A549 (cell line): ENCODE data around the gene ARL3. TPM values are rescaled to one million over a fixed set of nuclear protein-coding genes. Genes with fewer than 3 reads are reported as not detected.
A peak's percentile ranks its signal among the peaks of the same experiment; 100 is the strongest.

Experiments
- ATAC-seq, 2 experiments: fragments of 200-7000 bp in 1 of 2; fragments of >200 bp in 1 of 2; cut with Nextera tagmentation in 1 of 2; cut with Tn5 transposase in 1 of 2; 3 replicates each; pipeline versions ENCODE4 v1.8.0 to v1.9.1; 2018 to 2020; ENCODE audit warnings: mild to moderate bottlenecking in 1 of 2, moderate library complexity in 1 of 2
- CTCF ChIA-PET: fragments of 300-600 bp; sonication (Branson Sonifier 250); formaldehyde crosslinking; extraction: SDS; loops from one replicate; lab custom pipeline; 2021; ENCODE audit warnings: antibody characterized with exemption, inconsistent platforms; lab: Yijun Ruan, JAX
- POLR2A ChIA-PET: fragments of 350-600 bp; formaldehyde crosslinking; extraction: SDS; loops from one replicate; lab custom pipeline; 2021; ENCODE audit warnings: antibody characterized with exemption, inconsistent platforms; lab: Yijun Ruan, JAX
- DNase-seq, 2 experiments: peaks; one replicate each; pipeline versions ENCODE4 v3.0.0 to v3.0.0-alpha.2; 2011 to 2016; ENCODE audit warnings: low read depth in 1 of 2, low spot score in 1 of 2
- FAIRE-seq: peaks from 2 replicates; lab custom pipeline; 2011; peaks lifted over from hg19 to GRCh38; lab: Jason Lieb, UNC
- H3K27ac ChIP-seq, 2 experiments: fragments of >200 bp; sonication (Bioruptor Twin); formaldehyde crosslinking; 3 replicates each; pipeline ENCODE4 v1.5.1; 2016 to 2017
- H3K4me1 ChIP-seq: fragments of >200 bp; sonication (Bioruptor Twin); formaldehyde crosslinking; 3 replicates; pipeline ENCODE4 v1.6.1; 2016
- H3K4me2 ChIP-seq: fragments of >200 bp; sonication (Bioruptor Twin); formaldehyde crosslinking; 3 replicates; pipeline ENCODE4 v1.6.1; 2016
- H3K4me3 ChIP-seq: fragments of >200 bp; sonication (Bioruptor Twin); formaldehyde crosslinking; 3 replicates; pipeline ENCODE4 v1.5.1; 2016
- H3K9me3 ChIP-seq: fragments of >200 bp; sonication (Bioruptor Twin); formaldehyde crosslinking; 3 replicates; pipeline ENCODE4 v1.6.1; 2016
- BCL3 ChIP-seq: fragments of >200 bp; sonication (Bioruptor Twin); formaldehyde crosslinking; IDR thresholded peaks from 3 replicates; pipeline ENCODE4 v1.6.1; 2016
- CBX2 ChIP-seq: fragments of 200-600 bp; sonication (generic); IDR thresholded peaks from 2 replicates; pipeline ENCODE4 v1.6.1; 2016; ENCODE audit warnings: low read depth, mild to moderate bottlenecking, borderline replicate concordance
- CBX8 ChIP-seq: fragments of 200-600 bp; sonication (generic); IDR thresholded peaks from 2 replicates; pipeline ENCODE4 v1.6.1; 2016
- CEBPB ChIP-seq, 2 experiments: fragments of >200 bp in 1 of 2; sonication (Bioruptor Twin) in 1 of 2; formaldehyde crosslinking in 1 of 2; IDR thresholded peaks; 2 replicates each; pipeline ENCODE4 v1.6.1; 2012 to 2016
- CHD4 ChIP-seq: fragments of 200-600 bp; sonication (generic); IDR thresholded peaks from 2 replicates; pipeline ENCODE4 v1.6.1; 2016; ENCODE audit warnings: antibody characterized with exemption, mild to moderate bottlenecking, borderline replicate concordance
- E2F6 ChIP-seq: IDR thresholded peaks from 2 replicates; pipeline ENCODE4 v1.6.1; 2012; ENCODE audit warnings: low read depth, borderline replicate concordance
- EHMT2 ChIP-seq: fragments of 200-600 bp; sonication (generic); IDR thresholded peaks from 2 replicates; pipeline ENCODE4 v1.6.1; 2016; ENCODE audit warnings: antibody characterized with exemption, low read depth, mild to moderate bottlenecking, moderate library complexity
- ELK1 ChIP-seq: fragments of 150-350 bp; IDR thresholded peaks from 2 replicates; pipeline ENCODE4 v1.6.1; 2014; ENCODE audit warnings: low read depth, mild to moderate bottlenecking, low read length
- EP300 ChIP-seq, 2 experiments: fragments of >200 bp; sonication (Bioruptor Twin); formaldehyde crosslinking; IDR thresholded peaks; 2 replicates in 1 of 2; 3 replicates in 1 of 2; pipeline ENCODE4 v1.6.1; 2016 to 2017
- ESRRA ChIP-seq: fragments of 150-350 bp; IDR thresholded peaks from 2 replicates; pipeline ENCODE4 v1.6.1; 2014; ENCODE audit warnings: mild to moderate bottlenecking, low read length, borderline replicate concordance
- FOSB ChIP-seq: fragments of 250-450 bp; sonication (Bioruptor Pico); IDR thresholded peaks from 2 replicates; pipeline ENCODE4 v1.5.0; 2020; ENCODE audit warnings: mild to moderate bottlenecking, moderate library complexity
- FOSL2 ChIP-seq, 2 experiments: fragments of 450-650 bp in 1 of 2; fragments of >200 bp in 1 of 2; sonication (Bioruptor Twin) in 1 of 2; formaldehyde crosslinking; IDR thresholded peaks; 2 replicates each; pipeline versions ENCODE4 v1.5.0 to v1.6.1; 2016 to 2020; ENCODE audit warnings: mild to moderate bottlenecking in 1 of 2, moderate library complexity in 1 of 2
- GATA3 ChIP-seq: IDR thresholded peaks from 2 replicates; pipeline ENCODE4 v1.6.1; 2012; ENCODE audit warnings: borderline replicate concordance
- HDAC2 ChIP-seq: fragments of 200-600 bp; sonication (generic); IDR thresholded peaks from 2 replicates; pipeline ENCODE4 v1.6.1; 2016
- HOXA7 ChIP-seq: fragments of 250-450 bp; sonication (Bioruptor Pico); IDR thresholded peaks from 2 replicates; pipeline ENCODE4 v1.5.0; 2020; ENCODE audit warnings: mild to moderate bottlenecking, moderate library complexity
- KDM1A ChIP-seq: fragments of 200-600 bp; sonication (generic); IDR thresholded peaks from 2 replicates; pipeline ENCODE4 v1.6.1; 2016; ENCODE audit warnings: low read depth, mild to moderate bottlenecking
- MAFK ChIP-seq: fragments of 450-650 bp; IDR thresholded peaks from 2 replicates; pipeline ENCODE4 v1.6.1; 2014; ENCODE audit not compliant: partially characterized antibody
- MAX ChIP-seq: IDR thresholded peaks from 2 replicates; pipeline ENCODE4 v1.6.1; 2012
- MAZ ChIP-seq: fragments of 150-350 bp; IDR thresholded peaks from 2 replicates; pipeline ENCODE4 v1.6.1; 2014; ENCODE audit warnings: antibody characterized with exemption, low read depth, low read length, borderline replicate concordance
- MYC ChIP-seq: IDR thresholded peaks from 2 replicates; pipeline ENCODE4 v1.6.1; 2012; ENCODE audit warnings: mild to moderate bottlenecking, inconsistent platforms, low read length, improper control_type of control experiment, borderline replicate concordance
- PHF8 ChIP-seq: fragments of 200-600 bp; sonication (generic); IDR thresholded peaks from 2 replicates; pipeline ENCODE4 v1.6.1; 2016; ENCODE audit warnings: low read depth, mild to moderate bottlenecking, antibody characterized with exemption, moderate library complexity, borderline replicate concordance
- POLR2A ChIP-seq: IDR thresholded peaks from 2 replicates; pipeline ENCODE4 v1.6.1; 2012; ENCODE audit warnings: mild to moderate bottlenecking, low read length
- POLR2AphosphoS2 ChIP-seq: conservative IDR thresholded peaks from 2 replicates; pipeline ENCODE4 v1.6.1; 2012; ENCODE audit warnings: low read length, improper control_type of control experiment, inconsistent platforms
- RARB ChIP-seq: fragments of 250-450 bp; sonication (Bioruptor Pico); IDR thresholded peaks from 2 replicates; pipeline ENCODE4 v1.8.0; 2021; ENCODE audit warnings: mild to moderate bottlenecking, moderate library complexity
- RCOR1 ChIP-seq: fragments of 150-350 bp; IDR thresholded peaks from 2 replicates; pipeline ENCODE4 v1.6.1; 2014; ENCODE audit warnings: antibody characterized with exemption, low read length, low read depth
- REST ChIP-seq: fragments of 200-600 bp; sonication (generic); IDR thresholded peaks from 2 replicates; pipeline ENCODE4 v1.6.1; 2016; ENCODE audit warnings: antibody characterized with exemption, mild to moderate bottlenecking, moderate library complexity
- RFX5 ChIP-seq: fragments of 450-650 bp; IDR thresholded peaks from 2 replicates; pipeline ENCODE4 v1.7.1; 2014; ENCODE audit warnings: antibody characterized with exemption, mild to moderate bottlenecking, moderate library complexity
- RNF2 ChIP-seq: fragments of 200-600 bp; sonication (generic); IDR thresholded peaks from 2 replicates; pipeline ENCODE4 v1.6.1; 2016; ENCODE audit warnings: low read depth, mild to moderate bottlenecking, antibody characterized with exemption, moderate library complexity, borderline replicate concordance
- USF2 ChIP-seq: fragments of 450-650 bp; IDR thresholded peaks from 2 replicates; pipeline ENCODE4 v1.6.1; 2014; ENCODE audit warnings: antibody characterized with exemption
- ZC3H11A ChIP-seq: fragments of 450-650 bp; IDR thresholded peaks from 2 replicates; pipeline ENCODE4 v1.6.1; 2014; ENCODE audit warnings: antibody characterized with exemption, mild to moderate bottlenecking
- ZFP36 ChIP-seq: fragments of 450-650 bp; IDR thresholded peaks from 2 replicates; pipeline ENCODE4 v1.6.1; 2014; ENCODE audit warnings: borderline replicate concordance; ENCODE audit not compliant: partially characterized antibody
- ZNF302 ChIP-seq: fragments of 250-450 bp; sonication (Bioruptor Pico); IDR thresholded peaks from 2 replicates; pipeline ENCODE4 v1.9.0; 2021; ENCODE audit warnings: inconsistent platforms, mild to moderate bottlenecking, moderate library complexity
- WGBS: methylation state at CpG from one replicate; pipeline ENCODE4 v1.1.6; 2017; ENCODE audit errors: missing lambda C conversion rate; 5-methylcytosine and 5-hydroxymethylcytosine counted together
- polyA minus RNA-seq: library from RNA; depleted of rRNA, polyadenylated mRNA; stranded (reverse); fragments of >200 nt; gene quantifications from 2 replicates; pipeline ENCODE4 v1.2.3, GENCODE V29; 2011; rRNA and poly(A)+ RNA removed
- polyA plus RNA-seq, 4 experiments: library from polyadenylated mRNA; depleted of rRNA in 3 of 4; stranded (reverse); fragments of >200 nt; fragmentation: RNase III in 1 of 4; extraction: RNeasy Plus Mini Kit Qiagen cat#74134 plus additional on column Dnase treatment in 1 of 4; gene quantifications; 2 replicates in 3 of 4; 3 replicates in 1 of 4; pipeline ENCODE4 v1.2.3, GENCODE V29; 2011 to 2017

Gene ARL3
- polyA plus RNA-seq (2011; rRNA removed): 18.2 and 20.2 TPM in 2 replicates
- polyA plus RNA-seq (2012; cell fraction: cytosol; rRNA removed): 9.1 and 9.9 TPM in 2 replicates
- 2.0 and 3.5 TPM in 2 replicates for polyA plus RNA-seq (2012; cell fraction: nucleus; rRNA removed)
- 20.7 to 22.7 TPM (median 21.3 TPM) in 3 replicates for polyA plus RNA-seq (2017; fragmentation: RNase III; extraction: RNeasy Plus Mini Kit Qiagen cat#74134 plus additional on column Dnase treatment)
- 5.0 and 5.8 TPM in 2 replicates for polyA minus RNA-seq

- FAIRE-seq (no peak), DNase-seq (peak; percentile 97), ATAC-seq (peak; percentile 91 to 94)
- peak within 1 kb of the TSS; percentile 92 for H3K4me2 ChIP-seq
- peak within 1 kb of the TSS; percentile 88 to 94 for H3K27ac ChIP-seq
- under 1% methylated on average over 29 of the region's 62 CpGs for WGBS
- peak within 1 kb of the TSS; percentile 95 for H3K4me3 ChIP-seq
- ChIA-PET CTCF (interaction anchor here (0.6 to 3.8 kb wide), 23 partner anchors 9 to 321 kb away, joined by 3 to 15 read pairs (median 4); partner anchors contain the start of gene TRIM8), POLR2A (interaction anchor here (0.7 to 2.5 kb wide), 12 partner anchors 9 to 479 kb away, joined by 3 to 15 read pairs (median 4); partner anchors contain the start of genes NT5C2 and WBP1L)
- H3K9me3 ChIP-seq: no peaks in the 10 kb centered on the region
- H3K4me1 ChIP-seq: peaks cover 29% of the 10 kb centered on the region
- no peak for TF ChIP-seq FOSB (CRISPR knock-in tag)
- no peak for TF ChIP-seq MYC
- no peak for TF ChIP-seq EP300 (IDR thresholded peaks at IDR 0.05)
- no peak for TF ChIP-seq FOSL2 (IDR thresholded peaks at IDR 0.05)
- TF ChIP-seq FOSL2 (CRISPR knock-in tag; IDR thresholded peaks at IDR 0.05): no peak
- 0 out of 2 replicates have a peak, but pooled peaks have one; percentile 47 for TF ChIP-seq KDM1A
- no peak for TF ChIP-seq MAFK
- TF ChIP-seq ESRRA: no peak
- TF ChIP-seq CBX8: no peak
- no peak for TF ChIP-seq MAZ
- 0 out of 2 replicates have a peak, but pooled peaks have one; percentile 40 for TF ChIP-seq REST
- no peak for TF ChIP-seq RCOR1
- no peak for TF ChIP-seq HDAC2
- TF ChIP-seq RARB (CRISPR knock-in tag): no peak
- TF ChIP-seq E2F6: peak; percentile 91; the same call in 1 of the 2 replicates
- 0 out of 3 replicates have a peak, but pooled peaks have one; percentile 18 for TF ChIP-seq BCL3
- TF ChIP-seq ZNF302 (CRISPR knock-in tag): no peak
- TF ChIP-seq ZFP36: no peak
- TF ChIP-seq POLR2AphosphoS2: no peak
- TF ChIP-seq USF2: peak; percentile 92
- no peak for TF ChIP-seq RFX5
- no peak for TF ChIP-seq RNF2
- no peak for TF ChIP-seq GATA3
- no peak; the same call in none of the 2 replicates for TF ChIP-seq POLR2A
- no peak for TF ChIP-seq ELK1
- no peak for TF ChIP-seq HOXA7 (CRISPR knock-in tag)
- peak; percentile 57 for TF ChIP-seq PHF8
- no peak; the same call in 1 of the 2 replicates for TF ChIP-seq MAX
- no peak for TF ChIP-seq CBX2
- TF ChIP-seq CHD4: no peak
- TF ChIP-seq CEBPB (IDR thresholded peaks at IDR 0.05): no peak
- TF ChIP-seq ZC3H11A: no peak
- TF ChIP-seq EHMT2: no peak
Observed at GRCh38 chr10:102713814-102714620, at the start of gene ARL3. ARL3 (minus strand) TSS chr10:102714397; CDS start chr10:102714275, 122 bp downstream.
